GM20431 (cell line): ENCODE data around the gene PRKAR1B.
"Not testable (repeated sequence)": the region's sequence is repeated elsewhere in the genome, so short reads cannot be mapped to it uniquely, and the experiment has no call there.

ENCODE experiments used
- in situ Hi-C: fragments of 300-500 bp; cut with MseI, MboI; formaldehyde crosslinking; loops from one replicate; pipeline ENCODE4 v1.15.0; 2020; ENCODE audit warnings: low sequenced_read_pairs; ENCODE audit not compliant: unreplicated experiment

PRKAR1B gene

DNA sequence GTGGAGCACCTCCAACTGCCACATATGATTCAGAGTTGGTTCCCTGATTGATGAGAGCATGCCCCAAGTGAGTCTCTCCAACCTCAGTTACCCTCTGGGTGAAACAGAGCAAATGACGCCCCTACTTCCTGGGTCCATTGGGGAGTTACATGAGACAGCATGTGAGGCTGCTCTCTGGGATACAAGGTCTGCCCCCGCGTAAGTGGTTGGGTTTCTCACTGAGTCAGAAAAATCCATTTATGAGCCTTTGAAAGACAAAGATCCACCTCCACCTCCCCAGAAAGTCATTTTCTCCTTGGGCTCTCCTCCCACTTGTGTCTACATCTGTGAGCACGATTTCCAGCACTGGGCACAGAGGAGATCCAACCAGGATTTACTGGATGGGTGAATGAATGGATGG lies 71.3 kb downstream of the PRKAR1B start:
- in situ Hi-C loops: no loop called here

DNA sequence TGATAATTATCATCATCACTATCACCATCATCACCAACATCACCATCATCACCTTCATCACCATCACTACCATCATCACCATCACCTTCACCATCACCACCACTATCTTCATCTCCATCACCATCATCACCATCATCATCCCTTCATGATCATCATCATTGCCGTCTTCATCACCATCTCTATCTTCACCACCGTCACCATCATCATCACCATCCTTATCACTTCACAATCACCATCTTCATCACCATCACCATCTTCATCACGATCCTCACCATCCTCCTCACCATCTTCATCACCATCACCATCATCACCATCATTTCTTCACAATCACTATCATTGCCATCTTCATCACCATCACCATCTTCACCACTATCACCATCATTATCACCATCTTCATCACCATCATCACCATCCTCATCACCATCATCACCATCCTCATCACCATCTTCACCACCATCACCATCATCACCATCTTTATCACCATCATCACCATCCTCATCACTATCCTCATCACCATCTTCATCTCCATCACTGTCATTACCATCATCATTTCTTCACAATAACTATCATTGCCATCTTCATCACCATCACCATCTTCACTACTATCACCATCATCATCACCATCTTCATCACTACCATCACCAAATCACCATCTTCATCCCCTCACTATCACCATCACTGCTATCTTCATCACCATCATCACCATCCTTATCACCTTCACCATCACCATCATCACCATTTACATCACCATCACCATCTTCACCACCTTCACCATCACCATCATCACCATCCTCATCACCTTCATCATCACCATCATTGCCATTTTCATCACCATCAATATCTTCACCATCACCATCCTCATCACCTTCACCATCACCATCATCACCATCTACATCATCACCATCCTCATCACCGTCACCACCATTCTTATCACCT lies 73.0 kb downstream of the PRKAR1B start:
- in situ Hi-C loops: no loop called here

DNA sequence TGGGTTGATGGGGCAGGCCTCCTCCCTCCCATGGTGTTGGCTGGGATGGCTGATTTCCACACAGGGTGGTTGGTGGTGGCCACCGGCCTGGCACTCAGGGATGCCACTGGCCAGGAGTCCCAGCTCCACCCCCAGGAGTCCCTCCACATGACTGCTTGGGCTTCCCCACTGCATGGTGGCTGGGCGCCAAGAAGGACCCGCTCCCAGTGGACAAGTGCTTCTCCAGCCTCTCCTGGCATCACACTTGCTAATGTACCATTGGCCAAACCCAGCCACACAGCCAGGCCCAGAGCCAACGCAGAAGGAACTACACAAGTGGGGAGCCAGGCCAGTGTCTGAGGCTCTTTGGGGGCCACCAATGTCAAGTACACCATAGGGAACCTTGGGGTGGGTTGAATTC lies 74.2 kb downstream of the PRKAR1B start:
- in situ Hi-C loops: no loop called here

DNA sequence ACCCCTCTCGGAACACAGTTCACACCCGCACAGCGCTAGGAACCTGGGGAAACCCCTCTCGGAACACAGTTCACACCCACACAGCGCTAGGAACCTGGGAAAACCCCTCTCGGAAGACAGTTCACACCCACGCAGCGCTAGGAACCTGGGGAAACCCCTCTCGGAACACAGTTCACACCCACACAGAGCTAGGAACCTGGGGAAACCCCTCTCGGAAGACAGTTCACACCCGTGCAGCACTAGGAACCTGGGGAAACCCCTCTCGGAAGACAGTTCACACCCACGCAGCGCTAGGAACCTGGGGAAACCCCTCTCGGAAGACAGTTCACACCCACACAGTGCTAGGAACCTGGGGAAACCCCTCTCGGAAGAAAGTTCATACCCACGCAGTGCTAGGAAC lies 74.9 kb downstream of the PRKAR1B start:
- in situ Hi-C loops: not testable (repeated sequence)

DNA sequence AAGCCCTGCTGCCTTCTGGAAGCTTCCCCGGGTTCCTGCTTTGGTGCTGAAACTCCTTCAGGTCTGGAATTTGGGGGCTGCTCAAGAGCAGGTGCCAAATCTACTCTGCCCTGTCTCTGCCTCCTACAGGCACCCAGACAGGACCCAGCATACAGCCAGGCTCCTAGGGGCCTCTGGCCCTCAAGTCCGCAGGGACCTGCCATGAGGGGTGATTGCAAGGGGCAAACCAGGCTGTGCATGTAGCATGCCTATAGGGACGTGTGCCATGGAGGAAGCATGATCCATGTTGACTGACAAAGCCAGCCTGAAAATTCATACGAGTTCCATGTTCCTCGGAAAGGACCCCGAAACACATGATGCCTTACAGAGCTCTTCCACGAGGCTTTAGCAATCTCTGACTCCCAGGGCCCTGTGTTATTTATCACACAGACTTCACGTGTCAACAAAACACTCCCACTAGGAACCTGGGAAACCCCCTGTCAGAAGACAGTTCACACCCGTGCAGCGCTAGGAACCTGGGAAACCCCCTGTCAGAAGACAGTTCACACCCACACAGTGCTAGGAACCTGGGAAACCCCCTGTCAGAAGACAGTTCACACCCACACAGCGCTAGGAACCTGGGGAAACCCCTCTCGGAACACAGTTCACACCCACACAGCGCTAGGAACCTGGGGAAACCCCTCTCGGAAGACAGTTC lies 75.9 kb downstream of the PRKAR1B start:
- in situ Hi-C loops: no loop called here

DNA sequence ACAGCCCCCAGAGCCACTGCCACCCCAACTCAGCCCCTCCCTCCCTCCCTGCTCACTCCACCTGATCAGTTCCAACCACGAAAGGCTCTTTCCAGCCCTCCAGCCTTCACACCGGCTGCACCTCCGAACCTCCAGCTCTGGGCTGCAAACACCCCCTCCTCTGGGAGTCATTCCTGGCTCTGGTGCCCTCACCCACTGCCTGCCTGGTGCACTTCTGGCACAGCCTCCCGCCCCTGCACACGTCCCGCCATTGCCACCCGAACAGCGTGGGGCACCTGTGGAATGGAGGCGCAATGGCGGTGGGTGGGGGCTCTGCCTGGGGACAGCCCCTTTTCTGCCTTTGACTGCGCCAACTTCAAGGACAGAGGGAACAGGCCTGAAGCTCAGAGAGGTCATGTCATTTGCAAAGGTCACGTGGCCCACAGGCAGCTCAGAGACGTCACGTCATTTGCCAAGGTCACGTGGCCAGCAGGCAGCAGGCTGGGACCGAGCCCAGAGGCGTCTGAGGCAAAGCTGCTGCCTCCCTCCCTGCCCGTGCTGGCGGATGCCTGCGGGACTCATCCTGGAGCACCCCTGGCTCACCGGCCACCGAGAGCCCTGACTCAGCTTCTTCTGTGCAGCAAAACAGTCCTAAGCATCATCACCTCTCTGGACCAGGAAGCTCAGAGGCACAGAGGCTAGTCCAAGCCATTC lies 76.6 kb downstream of the PRKAR1B start:
- in situ Hi-C loops: no loop called here

DNA sequence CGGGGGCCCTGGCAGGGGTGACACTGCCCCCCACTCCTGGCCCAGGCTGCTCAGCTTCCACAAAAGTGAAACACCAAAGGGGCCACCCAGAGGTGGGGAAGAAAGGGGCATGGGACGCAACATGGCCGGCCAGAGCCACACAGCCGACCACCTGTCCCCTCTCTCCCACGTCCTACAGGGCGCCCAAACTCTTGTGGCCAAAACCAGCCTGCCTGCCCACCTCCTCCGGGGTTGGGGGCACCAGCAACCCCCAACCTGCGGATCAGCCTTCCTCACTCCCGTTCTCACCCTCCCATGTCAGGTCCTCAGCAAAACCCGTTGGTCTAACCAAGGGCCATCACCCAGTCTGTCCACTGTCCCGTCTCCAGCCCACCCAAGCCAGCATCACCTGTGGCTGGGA lies 80.1 kb downstream of the PRKAR1B start:
- in situ Hi-C loops: no loop called here

DNA sequence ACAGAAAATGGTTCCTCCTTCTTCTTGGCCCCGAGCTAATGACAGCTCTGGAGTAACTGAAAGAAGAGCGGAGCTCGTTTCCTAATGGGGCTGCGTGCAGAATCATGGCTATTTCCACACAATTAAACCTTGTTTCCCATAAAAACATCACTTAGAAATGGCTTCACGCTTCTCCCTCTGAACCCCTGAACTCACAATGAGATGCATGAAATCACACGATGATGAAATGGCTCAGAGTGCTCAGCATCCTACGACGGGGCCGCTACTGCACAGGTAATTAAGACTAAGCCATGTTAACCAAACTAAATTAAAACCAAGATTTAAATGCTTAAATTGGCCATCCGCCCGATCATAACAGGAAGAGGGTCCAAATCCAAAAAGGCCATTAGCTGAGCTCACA lies 80.6 kb downstream of the PRKAR1B start:
- in situ Hi-C loops: no loop called here

DNA sequence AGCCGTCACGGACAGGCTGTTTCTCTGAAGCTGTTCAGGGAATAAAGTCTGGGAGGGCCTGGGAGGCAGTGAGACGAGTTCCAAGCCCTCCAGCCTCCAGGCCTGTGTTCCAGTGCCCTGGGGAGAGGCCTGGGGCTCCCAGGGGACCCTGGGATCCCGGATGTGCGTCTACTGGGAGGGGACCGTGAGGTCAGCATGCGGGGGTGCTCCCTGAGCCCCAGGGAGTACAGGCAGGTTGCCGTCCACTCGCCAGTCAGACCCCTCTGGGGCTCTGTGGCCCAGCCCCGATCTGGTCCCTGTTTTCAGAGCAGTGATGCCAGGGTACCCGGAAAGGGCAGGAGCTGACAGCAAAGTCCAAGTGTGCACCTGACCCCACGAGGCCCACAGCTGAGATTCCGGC lies 81.5 kb downstream of the PRKAR1B start:
- in situ Hi-C loops: no loop called here

DNA sequence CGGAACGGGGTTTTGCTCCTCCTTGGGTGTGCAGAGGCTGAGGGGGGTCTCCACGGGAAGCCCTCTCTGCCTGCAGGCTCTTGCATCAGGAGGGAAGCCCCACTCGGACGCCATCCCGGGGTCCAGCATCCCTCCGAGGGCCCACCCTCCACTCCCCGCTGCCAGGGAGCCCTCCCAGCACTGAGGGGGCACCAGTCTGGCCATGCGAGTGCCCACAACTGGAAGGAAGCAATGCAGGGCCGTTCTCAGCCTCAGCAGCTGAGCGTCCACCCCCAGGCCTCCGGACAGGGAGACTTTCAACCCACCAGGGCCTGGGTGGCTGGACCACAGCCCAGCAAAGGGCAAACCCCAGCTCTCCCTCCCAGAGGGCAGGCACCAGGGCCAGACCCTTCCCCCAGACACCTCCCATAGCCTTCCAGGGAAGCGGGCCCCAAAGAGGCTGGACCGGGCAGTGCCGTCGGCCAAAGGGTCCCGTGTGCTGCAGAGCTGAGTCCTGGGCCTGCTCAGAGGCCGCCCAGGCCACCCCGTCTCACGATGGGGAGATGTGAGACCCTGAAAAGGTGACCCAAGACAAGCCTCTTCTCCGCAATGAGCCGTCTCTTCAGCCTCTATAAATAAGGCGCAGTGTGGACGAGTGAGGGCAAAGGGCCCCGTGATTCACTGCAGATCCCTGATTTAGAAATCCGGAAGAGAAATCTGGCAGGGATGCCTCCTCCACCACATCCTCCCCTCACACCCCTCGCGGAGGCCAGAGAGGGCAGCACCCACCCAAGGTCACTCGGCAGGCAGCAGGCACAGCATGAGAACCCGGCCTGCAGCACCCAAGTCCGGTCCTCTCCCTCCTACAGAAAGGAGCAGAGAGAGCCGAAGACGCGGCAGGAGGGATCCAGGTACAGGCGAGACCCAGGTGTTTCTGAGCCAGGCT lies 82.4 kb downstream of the PRKAR1B start:
- in situ Hi-C loops: no loop called here

DNA sequence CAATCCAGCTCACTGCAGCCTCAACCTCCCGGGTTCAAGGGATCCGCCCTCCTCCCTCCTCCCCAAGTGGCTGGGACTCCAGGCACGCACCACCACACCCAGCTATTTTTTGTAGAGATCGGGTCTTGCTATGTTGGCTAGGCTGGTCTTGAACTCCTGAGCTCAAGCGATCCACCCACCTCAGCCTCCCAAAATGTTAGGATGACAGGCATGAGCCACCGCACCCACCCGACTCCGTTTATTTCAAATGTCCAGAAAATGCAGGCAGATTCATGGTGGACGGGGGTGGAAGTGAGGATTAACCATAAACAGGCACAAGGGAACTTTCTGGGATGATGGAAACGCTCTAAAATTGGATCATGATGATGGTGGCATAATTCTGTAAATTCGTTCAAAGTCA lies 85.1 kb downstream of the PRKAR1B start:
- in situ Hi-C loops: no loop called here

DNA sequence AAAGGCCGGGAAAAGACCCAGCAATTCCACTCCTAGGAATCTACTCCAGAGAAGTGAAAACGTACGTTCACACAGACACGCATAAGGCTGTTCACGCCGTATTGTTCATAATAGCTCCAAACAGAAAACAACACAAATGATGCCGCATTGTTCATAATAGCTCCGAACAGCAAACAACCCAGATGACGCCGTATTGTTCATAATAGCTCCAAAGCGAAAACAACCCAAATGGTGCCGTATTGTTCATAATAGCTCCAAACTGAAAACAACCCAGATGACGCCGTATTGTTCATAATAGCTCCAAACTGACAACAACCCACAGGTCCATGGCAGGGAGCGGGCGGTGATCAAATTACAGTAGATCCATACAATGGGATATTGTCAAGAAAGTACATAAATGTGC lies 85.8 kb downstream of the PRKAR1B start:
- in situ Hi-C loops: no loop called here

DNA sequence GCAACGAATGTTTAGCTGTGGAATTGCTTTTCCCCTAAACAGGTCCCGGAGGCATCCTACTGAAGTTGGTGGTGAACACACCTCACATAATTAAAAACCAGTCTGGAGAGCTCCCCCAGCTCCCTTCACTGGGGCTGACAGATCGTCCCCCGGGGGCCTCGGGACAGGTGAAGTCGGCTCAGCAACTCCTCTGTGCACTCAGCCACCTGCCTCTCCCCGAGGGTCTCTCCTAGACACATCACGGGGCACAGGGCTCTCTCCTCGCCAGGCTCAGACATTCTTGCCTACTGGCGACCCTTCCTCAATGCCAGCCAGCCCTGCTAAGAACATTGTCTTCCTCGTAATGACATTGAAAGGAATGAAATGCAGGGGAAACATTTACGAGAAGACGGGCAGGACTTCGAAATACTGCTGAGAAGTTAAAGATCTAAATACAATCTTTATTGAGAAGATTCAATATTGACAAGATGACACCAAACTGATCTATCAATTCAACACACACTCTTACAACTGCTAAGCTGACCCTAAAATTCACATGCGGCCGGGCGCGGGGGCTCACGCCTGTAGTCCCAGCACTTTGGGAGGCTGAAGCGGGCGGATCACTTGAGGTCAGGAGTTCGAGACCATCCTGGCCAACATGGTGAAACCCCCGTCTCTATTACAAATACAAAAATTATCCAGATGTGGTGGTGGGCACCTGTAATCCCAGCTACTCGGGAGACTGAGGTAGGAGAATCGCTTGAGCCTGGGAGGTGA lies 88.6 kb downstream of the PRKAR1B start:
- in situ Hi-C loops: no loop called here

DNA sequence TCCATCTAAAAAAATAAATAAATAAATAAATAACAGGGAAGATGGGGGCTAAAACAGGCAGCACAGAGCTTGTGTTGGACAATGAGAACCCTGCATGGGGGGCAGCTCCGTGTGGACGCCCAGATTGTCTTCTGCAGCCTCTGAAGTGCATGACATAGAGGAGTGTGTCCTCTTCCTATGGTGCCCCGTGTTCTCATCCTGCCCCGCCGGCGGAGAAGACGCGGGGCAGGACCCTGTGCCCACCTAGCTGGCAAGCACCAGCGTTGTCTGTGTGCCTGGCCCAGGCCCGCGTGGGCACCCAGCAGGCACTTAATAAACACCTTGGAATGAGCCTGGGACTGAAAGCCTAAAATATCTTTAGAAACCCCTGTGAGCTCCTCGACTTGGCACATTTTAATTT lies 89.3 kb downstream of the PRKAR1B start:
- in situ Hi-C loops: no loop called here

DNA sequence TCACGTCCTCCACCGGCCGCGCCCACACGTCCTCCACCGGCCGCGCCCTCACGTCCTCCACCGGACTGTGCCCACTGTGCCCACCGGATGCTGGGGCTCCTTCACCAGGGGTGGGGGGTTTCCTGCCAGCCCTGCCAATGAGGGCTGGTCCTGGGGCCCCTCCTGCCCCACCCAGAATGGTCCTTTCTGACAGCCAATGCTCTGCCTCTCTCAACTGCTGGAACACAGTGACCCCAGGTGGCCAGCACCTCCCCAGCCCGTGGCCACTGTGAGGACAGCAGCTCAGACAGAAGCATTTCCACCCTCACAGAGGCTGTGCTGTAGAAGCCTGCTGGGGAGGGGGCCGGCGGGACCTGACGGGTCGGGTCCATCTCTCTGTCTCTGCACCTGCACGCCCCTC lies 90.7 kb downstream of the PRKAR1B start:
- in situ Hi-C loops: no loop called here

DNA sequence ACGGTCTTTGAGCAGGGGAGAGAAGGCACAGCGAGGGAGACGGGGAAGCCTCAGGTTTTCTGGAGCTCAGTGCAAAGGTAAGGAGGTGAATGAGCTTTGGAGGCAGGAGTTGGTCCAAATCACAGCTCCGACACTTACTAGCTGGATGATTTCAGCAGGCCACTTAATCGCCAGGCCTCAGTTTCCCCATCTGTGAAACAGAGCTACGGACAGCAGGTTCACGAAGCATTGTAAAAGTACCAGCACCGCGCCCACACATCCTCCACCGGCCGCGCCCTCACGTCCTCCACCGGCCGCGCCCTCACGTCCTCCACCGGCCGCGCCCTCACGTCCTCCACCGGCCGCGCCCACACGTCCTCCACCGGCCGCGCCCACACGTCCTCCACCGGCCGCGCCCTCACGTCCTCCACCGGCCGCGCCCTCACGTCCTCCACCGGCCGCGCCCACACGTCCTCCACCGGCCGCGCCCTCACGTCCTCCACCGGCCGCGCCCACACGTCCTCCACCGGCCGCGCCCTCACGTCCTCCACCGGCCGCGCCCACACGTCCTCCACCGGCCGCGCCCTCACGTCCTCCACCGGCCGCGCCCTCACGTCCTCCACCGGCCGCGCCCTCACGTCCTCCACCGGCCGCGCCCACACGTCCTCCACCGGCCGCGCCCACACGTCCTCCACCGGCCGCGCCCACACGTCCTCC lies 91.2 kb downstream of the PRKAR1B start:
- in situ Hi-C loops: not testable (repeated sequence)

DNA sequence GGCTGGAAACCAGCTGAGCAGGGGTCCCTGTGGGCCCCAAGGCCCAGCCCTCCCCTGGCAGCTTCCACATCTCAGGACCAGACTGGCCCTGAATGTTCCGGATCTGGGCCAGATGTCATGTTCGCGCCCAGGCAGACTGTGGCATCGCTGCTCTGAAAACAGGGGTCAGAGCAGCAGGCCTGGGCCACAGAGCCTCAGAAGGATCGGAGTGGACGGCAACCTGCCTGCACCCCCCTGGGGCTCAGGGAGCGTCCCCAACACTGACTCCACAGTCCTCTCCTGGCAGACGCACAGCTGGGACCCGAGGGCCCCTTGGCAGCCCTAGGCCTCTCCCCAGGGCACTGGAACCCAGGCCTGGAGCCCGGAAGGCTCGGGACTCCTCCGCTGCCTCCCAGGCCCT lies 91.9 kb downstream of the PRKAR1B start:
- in situ Hi-C loops: no loop called here

DNA sequence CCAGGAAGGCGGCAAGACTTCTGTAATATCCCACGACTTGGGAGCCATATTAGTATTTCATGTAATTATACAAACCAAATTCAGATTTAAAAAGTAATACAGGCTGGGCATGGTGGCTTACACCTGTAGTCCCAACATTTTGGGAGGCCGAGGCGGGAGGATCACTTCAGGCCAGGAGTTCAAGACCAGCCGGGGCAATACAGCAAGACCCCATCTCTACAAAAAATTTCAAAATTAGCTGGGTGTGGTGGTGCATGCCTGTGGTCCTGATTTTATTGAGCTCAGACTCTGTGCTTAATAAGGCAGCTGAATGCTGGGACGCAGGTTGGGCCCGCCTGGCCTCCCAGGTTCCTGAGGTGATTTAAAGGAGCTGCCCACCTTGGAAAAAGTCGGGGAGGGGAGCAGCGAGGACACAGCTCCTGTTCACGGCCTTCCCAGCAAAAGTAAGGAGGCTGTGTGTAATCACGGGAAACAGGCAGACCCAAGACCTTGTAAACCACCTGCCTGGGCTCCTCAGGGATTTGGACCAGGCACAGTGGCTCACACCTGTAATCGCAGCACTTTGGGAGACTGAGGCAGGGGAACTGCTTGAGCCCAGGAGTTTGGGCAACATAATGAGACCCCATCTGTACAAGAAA lies 93.6 kb downstream of the PRKAR1B start:
- in situ Hi-C loops: no loop called here
